ENCODE results near the gene CKLF. TPM values are rescaled to one million over a fixed set of nuclear protein-coding genes. Genes with fewer than 3 reads are reported as not detected.

CKLF gene
- total and polyA plus RNA-seq, 4 donors, result 9.5 to 36.1 (median 21.5) TPM

GRCh38 chr16:66587881-66588600 lies 35.7 kb downstream of the CKLF start:
- Histone ChIP-seq H3K9me3 (ENCODE audit: control insufficient read depth in 4 of 4, low read length in 3 of 4) (no peaks in the 10 kb centered on the region), H3K27me3 (ENCODE audit: control insufficient read depth in 4 of 4, insufficient read depth in 4 of 4, low read length in 3 of 4) (no peaks in the 10 kb centered on the region), H3K9ac (ENCODE audit: low read depth in 1 of 2, low read length in 2 of 2) (no peak overlapping the region), H3K27ac (ENCODE audit: low read depth in 1 of 2, low read length in 2 of 2) (peak overlapping the region in 1 of 2 donors; percentile 31), H3K36me3 (ENCODE audit: control insufficient read depth in 4 of 4, insufficient read depth in 3 of 4, low read depth in 1 of 4, low read length in 3 of 4) (no peaks in the 10 kb centered on the region), H3K4me1 (ENCODE audit: control insufficient read depth in 4 of 4, insufficient read depth in 4 of 4, low read length in 3 of 4) (no peaks in the 10 kb centered on the region), H3K4me3 (ENCODE audit: low read depth in 1 of 3, low read length in 3 of 3) (no peak overlapping the region)
- WGBS, result 76% methylated on average over 7 of the region's 7 CpGs
- TF ChIP-seq FOXA2 (IDR thresholded peaks at IDR 0.05) (no peak), ZBTB33 (IDR thresholded peaks at IDR 0.05) (no peak), GABPA (IDR thresholded peaks at IDR 0.05 in 1 of 2, conservative IDR thresholded peaks at IDR 0.05 in 1 of 2) (no peak), FOXA1 (IDR thresholded peaks at IDR 0.05) (no peak)
- no peak for DNase-seq (ENCODE audit: low spot score)

- DNase-seq (ENCODE audit: low spot score), result no peak
- WGBS, result 87% methylated on average over 8 of the region's 8 CpGs
- Histone ChIP-seq H3K9me3 (ENCODE audit: control insufficient read depth in 4 of 4, low read length in 3 of 4) (no peaks in the 10 kb centered on the region), H3K36me3 (ENCODE audit: control insufficient read depth in 4 of 4, insufficient read depth in 3 of 4, low read depth in 1 of 4, low read length in 3 of 4) (no peaks in the 10 kb centered on the region), H3K27ac (ENCODE audit: low read depth in 1 of 2, low read length in 2 of 2) (no peak overlapping the region), H3K27me3 (ENCODE audit: control insufficient read depth in 4 of 4, insufficient read depth in 4 of 4, low read length in 3 of 4) (no peaks in the 10 kb centered on the region), H3K4me1 (ENCODE audit: control insufficient read depth in 4 of 4, insufficient read depth in 4 of 4, low read length in 3 of 4) (no peaks in the 10 kb centered on the region), H3K4me3 (ENCODE audit: low read depth in 1 of 3, low read length in 3 of 3) (no peak overlapping the region), H3K9ac (ENCODE audit: low read depth in 1 of 2, low read length in 2 of 2) (no peak overlapping the region)
- TF ChIP-seq RAD21 (IDR thresholded peaks at IDR 0.05) (peak; percentile 68 to 80), FOXA1 (IDR thresholded peaks at IDR 0.05) (no peak), YY1 (IDR thresholded peaks at IDR 0.05) (no peak), REST (IDR thresholded peaks at IDR 0.05) (no peak), RXRA (IDR thresholded peaks at IDR 0.05) (no peak)
- TF ChIP-seq, protein P1, sequence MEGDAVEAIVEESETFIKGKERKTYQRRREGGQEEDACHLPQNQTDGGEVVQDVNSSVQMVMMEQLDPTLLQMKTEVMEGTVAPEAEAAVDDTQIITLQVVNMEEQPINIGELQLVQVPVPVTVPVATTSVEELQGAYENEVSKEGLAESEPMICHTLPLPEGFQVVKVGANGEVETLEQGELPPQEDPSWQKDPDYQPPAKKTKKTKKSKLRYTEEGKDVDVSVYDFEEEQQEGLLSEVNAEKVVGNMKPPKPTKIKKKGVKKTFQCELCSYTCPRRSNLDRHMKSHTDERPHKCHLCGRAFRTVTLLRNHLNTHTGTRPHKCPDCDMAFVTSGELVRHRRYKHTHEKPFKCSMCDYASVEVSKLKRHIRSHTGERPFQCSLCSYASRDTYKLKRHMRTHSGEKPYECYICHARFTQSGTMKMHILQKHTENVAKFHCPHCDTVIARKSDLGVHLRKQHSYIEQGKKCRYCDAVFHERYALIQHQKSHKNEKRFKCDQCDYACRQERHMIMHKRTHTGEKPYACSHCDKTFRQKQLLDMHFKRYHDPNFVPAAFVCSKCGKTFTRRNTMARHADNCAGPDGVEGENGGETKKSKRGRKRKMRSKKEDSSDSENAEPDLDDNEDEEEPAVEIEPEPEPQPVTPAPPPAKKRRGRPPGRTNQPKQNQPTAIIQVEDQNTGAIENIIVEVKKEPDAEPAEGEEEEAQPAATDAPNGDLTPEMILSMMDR (IDR thresholded peaks at IDR 0.05; ENCODE audit: low read depth, low read length, missing input control), result peak; percentile 52
Measured at GRCh38 chr16:66588981-66589713, 36.8 kb downstream of the CKLF start.

Data from liver (tissue), 9 donors.